Limb (tissue), 2 donors: ENCODE measurements around the gene TMEM132D.
A peak's percentile ranks its signal among the peaks of the same experiment; 100 is the strongest.

Experiments
- DNase-seq, 2 donors: peaks; one replicate each; pipeline ENCODE4 v3.0.0-alpha.2; 2016; ENCODE audit errors: extremely low spot score in 2 of 2

TMEM132D gene

GRCh38 chr12:129873111-129873832 lies 30.6 kb downstream of the TMEM132D start:
- DNase-seq, result no peak

- no peak for DNase-seq
These were observed 31.5 kb downstream of the TMEM132D start for GRCh38 chr12:129871991-129872972.

- no peak for DNase-seq
These were observed 33.0 kb downstream of the TMEM132D start for GRCh38 chr12:129870796-129871195.

GRCh38 chr12:129870136-129870535 lies 33.7 kb downstream of the TMEM132D start:
- no peak for DNase-seq

- DNase-seq, result no peak
These were observed 35.2 kb downstream of the TMEM132D start for GRCh38 chr12:129868575-129868974.

- DNase-seq, result no peak
These were observed 39.9 kb downstream of the TMEM132D start for GRCh38 chr12:129863938-129864337.

GRCh38 chr12:129862561-129863175 lies 41.2 kb downstream of the TMEM132D start:
- no peak for DNase-seq

- DNase-seq, result no peak
These were observed 41.9 kb downstream of the TMEM132D start for GRCh38 chr12:129861951-129862350.

- no peak for DNase-seq
These were observed 49.2 kb downstream of the TMEM132D start for GRCh38 chr12:129854591-129854990.

GRCh38 chr12:129851296-129851695 lies 52.5 kb downstream of the TMEM132D start:
- no peak for DNase-seq

- no peak for DNase-seq
These were observed 54.9 kb downstream of the TMEM132D start for GRCh38 chr12:129848876-129849275.

- no peak for DNase-seq
These were observed 56.8 kb downstream of the TMEM132D start for GRCh38 chr12:129847063-129847462.

- peak in 1 of 2 donors; percentile 15 for DNase-seq
These were observed 59.1 kb downstream of the TMEM132D start for GRCh38 chr12:129844662-129845220.

GRCh38 chr12:129841251-129841650 lies 62.6 kb downstream of the TMEM132D start:
- DNase-seq, result no peak

GRCh38 chr12:129840145-129840884 lies 63.5 kb downstream of the TMEM132D start:
- no peak for DNase-seq

- DNase-seq, result no peak
These were observed 64.1 kb downstream of the TMEM132D start for GRCh38 chr12:129839679-129840078.

- no peak for DNase-seq
These were observed 72.5 kb downstream of the TMEM132D start for GRCh38 chr12:129831294-129831693.

GRCh38 chr12:129830796-129831195 lies 73.0 kb downstream of the TMEM132D start:
- DNase-seq, result no peak

- DNase-seq, result no peak
These were observed 75.9 kb downstream of the TMEM132D start for GRCh38 chr12:129827866-129828384.

- no peak for DNase-seq
These were observed 76.5 kb downstream of the TMEM132D start for GRCh38 chr12:129827102-129827865.
